ENCODE results near the gene SEMA3F.

DNA sequence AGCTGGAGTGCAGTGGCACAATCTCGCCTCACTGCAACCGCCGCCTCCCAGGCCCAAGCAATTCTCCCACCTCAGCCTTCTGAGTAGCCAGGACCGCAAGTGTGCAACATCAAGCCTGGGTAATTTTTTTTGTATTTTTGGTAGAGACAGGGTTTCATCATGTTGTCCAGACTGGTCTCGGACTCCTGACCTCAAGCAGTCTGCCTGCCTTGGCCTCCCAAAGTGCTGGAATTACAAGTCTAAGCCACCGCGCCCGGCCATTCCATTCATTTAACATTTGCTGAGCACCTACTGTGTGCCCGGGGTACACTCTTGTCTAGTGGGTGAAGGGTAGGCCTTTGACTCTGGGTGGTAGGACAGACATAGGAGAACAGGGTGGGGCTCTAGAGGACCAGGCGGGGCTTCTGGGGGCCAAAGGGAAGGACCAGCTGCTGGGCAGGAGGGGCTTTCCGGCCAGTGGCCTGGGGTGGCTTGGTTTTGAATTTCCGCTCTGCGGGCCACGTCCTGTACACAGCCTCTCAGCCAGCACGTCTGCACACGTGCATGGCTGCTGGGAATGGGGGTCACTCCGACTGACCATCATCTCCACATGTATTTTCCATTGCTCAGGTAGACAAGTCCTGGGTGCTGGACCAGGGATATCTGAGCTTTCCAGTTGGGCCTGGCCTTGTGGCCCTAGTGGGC lies 52.4 kb downstream of the SEMA3F start:
- TF ChIP-seq, protein P1, sequence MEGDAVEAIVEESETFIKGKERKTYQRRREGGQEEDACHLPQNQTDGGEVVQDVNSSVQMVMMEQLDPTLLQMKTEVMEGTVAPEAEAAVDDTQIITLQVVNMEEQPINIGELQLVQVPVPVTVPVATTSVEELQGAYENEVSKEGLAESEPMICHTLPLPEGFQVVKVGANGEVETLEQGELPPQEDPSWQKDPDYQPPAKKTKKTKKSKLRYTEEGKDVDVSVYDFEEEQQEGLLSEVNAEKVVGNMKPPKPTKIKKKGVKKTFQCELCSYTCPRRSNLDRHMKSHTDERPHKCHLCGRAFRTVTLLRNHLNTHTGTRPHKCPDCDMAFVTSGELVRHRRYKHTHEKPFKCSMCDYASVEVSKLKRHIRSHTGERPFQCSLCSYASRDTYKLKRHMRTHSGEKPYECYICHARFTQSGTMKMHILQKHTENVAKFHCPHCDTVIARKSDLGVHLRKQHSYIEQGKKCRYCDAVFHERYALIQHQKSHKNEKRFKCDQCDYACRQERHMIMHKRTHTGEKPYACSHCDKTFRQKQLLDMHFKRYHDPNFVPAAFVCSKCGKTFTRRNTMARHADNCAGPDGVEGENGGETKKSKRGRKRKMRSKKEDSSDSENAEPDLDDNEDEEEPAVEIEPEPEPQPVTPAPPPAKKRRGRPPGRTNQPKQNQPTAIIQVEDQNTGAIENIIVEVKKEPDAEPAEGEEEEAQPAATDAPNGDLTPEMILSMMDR (IDR thresholded peaks at IDR 0.05) = no peak
- no peak for TF ChIP-seq POLR2A (IDR thresholded peaks at IDR 0.05)
